ENCODE results near the gene COL20A1.
A peak's percentile ranks its signal among the peaks of the same experiment; 100 is the strongest.
"Not testable (repeated sequence)": the region's sequence is repeated elsewhere in the genome, so short reads cannot be mapped to it uniquely, and the experiment has no call there.

Gene COL20A1

GRCh38 chr20:63331741-63332400, 38.9 kb downstream of the COL20A1 start:
- no peak for DNase-seq

- no peak for DNase-seq
Measured at GRCh38 chr20:63332488-63333240, 39.7 kb downstream of the COL20A1 start.

GRCh38 chr20:63333241-63333836, 40.4 kb downstream of the COL20A1 start:
- DNase-seq: no peak

GRCh38 chr20:63334356-63334755, 41.4 kb downstream of the COL20A1 start:
- DNase-seq: no peak

GRCh38 chr20:63335060-63335459, 42.1 kb downstream of the COL20A1 start:
- DNase-seq: not testable (repeated sequence)

GRCh38 chr20:63335711-63336110, 42.7 kb downstream of the COL20A1 start:
- DNase-seq: no peak

- no peak for DNase-seq
Measured at GRCh38 chr20:63336232-63336752, 43.3 kb downstream of the COL20A1 start.

GRCh38 chr20:63337786-63338420, 44.9 kb downstream of the COL20A1 start:
- no peak for DNase-seq

- not testable (repeated sequence) for DNase-seq
Measured at GRCh38 chr20:63339154-63340094, 46.4 kb downstream of the COL20A1 start.

- not testable (repeated sequence) for DNase-seq
Measured at GRCh38 chr20:63340158-63340688, 47.2 kb downstream of the COL20A1 start.

- DNase-seq: peak in 2 of 51 donors; percentile 15 to 35
Measured at GRCh38 chr20:63342561-63343459, 49.8 kb downstream of the COL20A1 start.

GRCh38 chr20:63343460-63344445, 50.8 kb downstream of the COL20A1 start:
- DNase-seq: no peak

- DNase-seq: no peak
Measured at GRCh38 chr20:63344616-63345327, 51.8 kb downstream of the COL20A1 start.

GRCh38 chr20:63345328-63346100, 52.5 kb downstream of the COL20A1 start:
- DNase-seq: peak in 20 of 51 donors; percentile 7 to 66 (median 31)

- DNase-seq: no peak
Measured at GRCh38 chr20:63346131-63347080, 53.4 kb downstream of the COL20A1 start.
